T-helper 2 cell treated with Interferon-gamma antibody and Interleukin-4, amounts not matched to agents 100 ng/mL and 5 ng/mL, for 36 hours (primary cell): Measurements from ENCODE around the gene RELB. TPM values are rescaled to one million over a fixed set of nuclear protein-coding genes. Genes with fewer than 3 reads are reported as not detected.

Experiments used
- intact Hi-C: fragments of 100-400 bp; cut with micrococcal nuclease; formaldehyde crosslinking; loops from one replicate; pipeline ENCODE4 v1.15.1; 2023
- total RNA-seq: library from RNA; stranded (reverse); gene quantifications from 2 replicates; pipeline ENCODE4 v1.2.3, GENCODE V29; 2022

The RELB gene
- total RNA-seq, 1 donor from 2014 or later = 33.1 TPM

- intact Hi-C loops = loop anchor here (1.0 to 5.0 kb wide), 3 partner anchors 14 to 100 kb away; partner anchors contain the start of genes BLOC1S3, CLASRP and TRAPPC6A
Observed at GRCh38 chr19:45076851-45077730, 75.8 kb downstream of the RELB start.

- intact Hi-C loops = loop anchor here (5.0 kb wide), 1 partner anchor 99 kb away; the partner anchor contains the start of genes BLOC1S3 and TRAPPC6A
Observed at GRCh38 chr19:45078390-45079062, 77.3 kb downstream of the RELB start.

- intact Hi-C loops = loop anchor here (5.0 kb wide), 1 partner anchor 98 kb away; the partner anchor contains the start of genes BLOC1S3 and TRAPPC6A
Observed at GRCh38 chr19:45079063-45079910, 78.0 kb downstream of the RELB start, which contains the start of gene GEMIN7. GEMIN7 (plus strand) TSS chr19:45079260; CDS start chr19:45090115, 10,855 bp downstream.

- intact Hi-C loops = loop anchor here (5.0 kb wide), 1 partner anchor 97 kb away; the partner anchor contains the start of genes BLOC1S3 and TRAPPC6A
Observed at GRCh38 chr19:45079911-45080370, 78.7 kb downstream of the RELB start.

- intact Hi-C loops = no loop called here
Observed at GRCh38 chr19:45082170-45082569, 80.9 kb downstream of the RELB start.

GRCh38 chr19:45086480-45086879 lies 85.2 kb downstream of the RELB start:
- intact Hi-C loops = no loop called here

- intact Hi-C loops = no loop called here
Observed at GRCh38 chr19:45087531-45087930, 86.3 kb downstream of the RELB start.

Other genes starting within 250 kb of the RELB start
- not detected in 2 replicates for gene CBLC, start 223.6 kb upstream of the RELB start, total RNA-seq
- not detected in 2 replicates for gene BCAM, start 192.4 kb upstream of the RELB start, total RNA-seq
- gene NECTIN2, start 155.2 kb upstream of the RELB start, total RNA-seq = not detected in 2 replicates
- gene TOMM40, start 110.2 kb upstream of the RELB start, total RNA-seq = 93.5 and 94.2 TPM in 2 replicates
- 0.48 and 0.95 TPM in 2 replicates for gene APOE, start 95.7 kb upstream of the RELB start, total RNA-seq
- gene APOC1, start 86.9 kb upstream of the RELB start, total RNA-seq = 1.3 TPM in 1 of 2 replicates, not detected in the other
- gene APOC4, start 59.2 kb upstream of the RELB start, total RNA-seq = not detected in 2 replicates
- gene APOC2, start 55.4 kb upstream of the RELB start, total RNA-seq = not detected in 2 replicates
- 73.3 and 80.4 TPM in 2 replicates for gene CLPTM1, start 46.1 kb upstream of the RELB start, total RNA-seq
- gene CLASRP, start 37.6 kb downstream of the RELB start, total RNA-seq = 90.9 and 94.1 TPM in 2 replicates
- 4.1 and 5.0 TPM in 2 replicates for gene ZNF296, start 75.0 kb downstream of the RELB start, total RNA-seq
- 29.8 and 33.7 TPM in 2 replicates for gene GEMIN7, start 77.8 kb downstream of the RELB start, total RNA-seq
- gene PPP1R37, start 91.7 kb downstream of the RELB start, total RNA-seq = 18.4 and 24.8 TPM in 2 replicates
- gene NKPD1, start 159.5 kb downstream of the RELB start, total RNA-seq = 0.18 and 0.36 TPM in 2 replicates
- 58.4 and 60.2 TPM in 2 replicates for gene TRAPPC6A, start 176.8 kb downstream of the RELB start, total RNA-seq
- gene BLOC1S3, start 177.3 kb downstream of the RELB start, total RNA-seq = 11.5 and 12.6 TPM in 2 replicates
- not detected in 2 replicates for gene EXOC3L2, start 243.9 kb downstream of the RELB start, total RNA-seq
- 20.0 and 20.4 TPM in 2 replicates for gene MARK4, start 249.8 kb downstream of the RELB start, total RNA-seq